ENCODE data around the gene ATCAY.
A peak's percentile ranks its signal among the peaks of the same experiment; 100 is the strongest.

The ATCAY gene, protein sequence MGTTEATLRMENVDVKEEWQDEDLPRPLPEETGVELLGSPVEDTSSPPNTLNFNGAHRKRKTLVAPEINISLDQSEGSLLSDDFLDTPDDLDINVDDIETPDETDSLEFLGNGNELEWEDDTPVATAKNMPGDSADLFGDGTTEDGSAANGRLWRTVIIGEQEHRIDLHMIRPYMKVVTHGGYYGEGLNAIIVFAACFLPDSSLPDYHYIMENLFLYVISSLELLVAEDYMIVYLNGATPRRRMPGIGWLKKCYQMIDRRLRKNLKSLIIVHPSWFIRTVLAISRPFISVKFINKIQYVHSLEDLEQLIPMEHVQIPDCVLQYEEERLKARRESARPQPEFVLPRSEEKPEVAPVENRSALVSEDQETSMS

DNA sequence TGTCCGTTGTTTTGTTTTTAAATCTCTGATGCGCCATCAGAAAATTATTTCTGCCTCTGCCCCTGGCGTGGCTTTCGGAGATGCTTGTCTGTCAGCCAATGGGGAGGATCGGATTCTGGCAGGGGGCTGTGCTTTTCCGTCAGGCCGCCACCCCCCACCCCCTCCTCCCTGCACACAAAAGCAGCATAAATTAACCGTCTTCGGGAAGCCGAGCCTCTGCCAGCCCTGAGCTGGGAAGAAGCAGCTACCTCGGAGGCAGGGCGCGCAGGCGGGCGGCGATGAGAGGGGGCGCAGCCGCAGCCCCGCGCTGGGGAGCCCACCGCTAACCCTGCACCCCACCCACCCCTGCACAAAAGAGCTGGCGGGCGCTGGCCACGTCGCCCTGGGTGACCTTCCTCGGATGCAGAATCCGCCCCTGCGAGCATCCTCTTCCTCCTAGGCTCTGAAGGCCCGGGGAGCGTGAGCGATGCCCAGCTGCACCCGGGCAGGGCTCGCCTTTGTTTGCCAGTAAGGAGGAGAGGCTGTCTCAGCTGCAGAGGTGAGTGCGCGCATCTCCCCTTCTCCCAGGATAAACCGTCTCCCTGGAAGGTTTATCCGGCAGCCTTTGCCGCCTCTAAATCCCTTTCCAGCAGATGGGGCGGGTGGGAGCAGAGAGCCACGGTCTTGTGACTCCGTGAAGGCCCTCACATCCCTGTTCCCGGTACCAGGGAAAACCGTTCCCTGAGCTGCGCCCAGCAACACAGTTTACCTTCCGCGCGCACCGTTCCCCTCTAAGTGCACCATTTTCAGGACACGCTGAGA, at the start of gene ATCAY:
Gene ATCAY (plus strand): TSS at position 215 of the 801 bp plus-strand sequence. CDS start 5,083 bp downstream, outside the sequence.
- DNase-seq (ENCODE audit: low read depth in 3 of 3, low spot score in 1 of 3) = no peak

DNA sequence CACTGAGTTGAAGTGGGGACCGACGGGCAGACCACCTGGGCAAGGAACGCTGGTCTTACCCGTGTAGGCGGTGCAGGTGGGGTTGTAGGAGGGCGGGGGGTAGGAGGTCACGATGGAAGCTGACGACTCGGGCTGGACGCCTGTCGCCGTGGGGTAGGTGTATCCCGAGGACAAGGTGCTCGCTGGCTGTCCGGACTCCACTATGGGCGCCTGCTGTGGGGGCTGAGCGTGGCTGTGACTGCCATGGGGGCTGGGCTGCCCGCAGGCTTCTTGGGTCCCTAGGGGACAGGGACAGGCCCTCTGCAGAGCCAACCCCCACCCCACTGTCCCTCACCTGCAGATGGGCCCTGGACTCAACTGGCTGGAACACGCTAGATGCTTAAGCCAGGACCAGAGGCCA, 48.9 kb upstream of the ATCAY start:
- DNase-seq (ENCODE audit: low read depth in 3 of 3, low spot score in 1 of 3) = no peak

DNA sequence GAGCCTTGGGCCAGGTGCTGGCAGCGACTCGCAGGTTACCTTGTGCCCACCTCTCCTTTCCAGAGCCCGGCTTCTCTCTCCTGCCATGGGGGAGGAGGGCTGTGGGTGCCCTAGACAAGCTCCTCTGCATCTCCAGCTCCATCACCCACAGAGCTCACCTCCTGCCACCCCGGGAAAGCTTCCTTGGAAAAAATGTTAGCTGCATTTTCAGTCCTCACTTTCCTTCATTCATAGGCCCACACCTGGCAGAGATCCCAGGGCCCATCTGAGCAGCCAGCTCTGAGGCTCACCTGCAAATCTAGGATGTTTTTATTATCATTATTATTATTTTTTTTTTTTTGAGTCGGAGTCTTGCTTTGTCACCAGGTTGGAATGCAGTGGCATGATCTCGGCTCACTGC, 48.5 kb upstream of the ATCAY start:
- DNase-seq (ENCODE audit: low read depth in 3 of 3, low spot score in 1 of 3) = no peak

DNA sequence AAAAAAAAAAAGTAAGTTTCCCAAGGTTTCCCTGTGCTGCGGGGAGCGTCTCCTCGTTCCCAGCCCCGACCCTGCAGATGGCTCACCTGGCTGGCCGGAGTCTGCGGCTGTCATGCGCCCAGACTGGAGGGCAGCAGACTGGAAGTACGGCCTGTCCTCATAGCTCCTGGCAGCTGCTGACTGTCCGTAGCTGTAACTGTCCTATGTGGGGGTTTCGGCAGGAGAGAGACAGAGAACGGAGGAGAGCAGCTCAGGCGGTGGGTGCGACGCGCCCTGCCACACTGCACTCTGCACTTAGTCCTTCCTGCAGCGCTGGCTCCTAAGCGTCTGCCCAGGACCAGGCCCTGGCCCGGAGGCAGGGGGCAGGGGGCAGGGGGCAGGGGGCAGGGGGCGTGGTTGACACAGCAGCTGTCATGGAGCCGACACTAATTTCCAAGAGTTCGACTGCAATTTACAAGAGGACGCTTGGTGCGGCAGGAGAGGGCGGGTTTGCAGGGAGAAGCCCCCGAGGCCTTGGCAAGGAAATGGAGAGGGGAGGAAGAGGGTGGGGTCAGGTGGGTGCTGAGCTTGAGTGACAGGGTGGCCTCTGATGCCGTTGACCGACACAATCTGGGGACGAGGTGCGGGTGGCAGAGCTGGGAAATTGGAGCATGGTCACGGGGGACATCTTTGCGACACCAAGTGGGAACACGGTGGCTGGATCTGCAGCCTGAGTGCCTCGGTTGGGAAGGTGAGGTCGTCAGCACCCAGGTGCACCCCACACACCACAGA, 46.7 kb upstream of the ATCAY start:
- no peak for DNase-seq (ENCODE audit: low read depth in 3 of 3, low spot score in 1 of 3)

DNA sequence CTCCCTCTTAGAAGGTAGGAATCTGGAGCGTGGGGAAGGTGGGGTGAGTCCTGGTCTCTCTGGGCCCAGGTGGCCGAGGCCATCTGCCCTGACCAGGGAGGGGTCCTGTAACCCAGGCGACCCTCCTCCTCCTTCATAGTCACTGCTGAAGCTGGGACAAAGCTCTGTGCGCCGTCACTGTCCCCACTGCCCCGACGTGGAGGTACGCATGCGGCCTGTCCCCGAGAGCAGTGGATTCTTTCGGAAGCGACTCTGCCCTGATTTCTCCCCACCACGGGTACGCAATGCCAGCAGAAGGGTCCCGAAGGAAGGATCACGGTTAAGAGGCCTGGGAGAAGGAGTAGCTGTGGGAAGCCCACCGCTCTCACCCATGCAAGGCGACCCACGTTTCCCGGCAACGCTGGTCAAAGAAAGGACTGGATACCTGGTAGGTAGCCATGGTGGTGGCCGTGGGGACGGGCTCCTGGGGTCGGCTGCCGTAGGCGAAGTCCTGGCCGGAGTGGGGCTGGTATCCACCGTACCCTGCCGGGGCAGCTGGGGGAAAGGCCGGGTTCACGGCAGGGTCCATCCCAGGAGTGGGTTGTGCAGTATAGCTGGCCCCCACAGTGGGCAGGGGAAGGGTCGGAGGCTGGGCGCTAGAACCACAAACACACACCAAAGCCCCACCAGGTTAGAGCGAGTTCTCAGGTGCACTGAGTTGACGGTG, 46.0 kb upstream of the ATCAY start:
- no peak for DNase-seq (ENCODE audit: low read depth in 3 of 3, low spot score in 1 of 3)

DNA sequence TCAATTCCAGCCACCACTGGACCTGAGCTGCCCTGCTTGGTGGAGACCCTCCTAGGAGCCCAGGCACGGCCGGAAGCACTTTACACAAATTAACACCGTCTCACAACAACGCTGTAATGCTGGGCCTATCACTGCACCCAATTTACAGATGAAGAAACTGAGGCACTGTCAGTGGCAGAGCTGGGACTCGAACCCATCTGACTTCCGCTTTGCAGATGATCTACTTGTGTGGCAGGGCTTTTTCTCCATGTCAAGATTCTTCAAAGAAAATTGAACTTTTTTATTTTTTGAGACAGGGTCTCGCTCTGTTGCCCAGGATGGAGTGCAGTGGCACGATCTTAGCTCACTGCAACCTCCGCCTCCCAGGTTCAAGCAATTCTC, 45.4 kb upstream of the ATCAY start:
- no peak for DNase-seq (ENCODE audit: low read depth in 3 of 3, low spot score in 1 of 3)

DNA sequence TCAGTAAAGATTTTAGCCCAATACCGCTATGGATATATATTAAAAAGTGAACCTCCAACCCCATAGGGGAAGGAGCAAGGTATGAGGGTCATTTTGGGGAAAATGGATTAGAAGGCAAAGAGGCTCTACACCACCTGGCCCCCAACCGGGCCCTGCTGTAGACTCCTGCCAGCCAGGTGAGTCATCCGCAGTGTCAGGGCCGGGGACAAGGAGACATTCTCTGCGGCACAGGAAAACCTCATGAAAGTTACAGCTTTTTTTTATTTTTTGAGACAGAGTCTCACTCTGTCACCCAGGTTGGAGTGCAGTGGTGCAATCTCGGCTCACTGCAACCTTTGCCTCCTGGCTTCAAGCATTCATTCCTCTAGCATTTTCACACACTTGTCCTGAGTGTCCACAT, 43.6 kb upstream of the ATCAY start:
- DNase-seq (ENCODE audit: low read depth in 3 of 3, low spot score in 1 of 3) = no peak

DNA sequence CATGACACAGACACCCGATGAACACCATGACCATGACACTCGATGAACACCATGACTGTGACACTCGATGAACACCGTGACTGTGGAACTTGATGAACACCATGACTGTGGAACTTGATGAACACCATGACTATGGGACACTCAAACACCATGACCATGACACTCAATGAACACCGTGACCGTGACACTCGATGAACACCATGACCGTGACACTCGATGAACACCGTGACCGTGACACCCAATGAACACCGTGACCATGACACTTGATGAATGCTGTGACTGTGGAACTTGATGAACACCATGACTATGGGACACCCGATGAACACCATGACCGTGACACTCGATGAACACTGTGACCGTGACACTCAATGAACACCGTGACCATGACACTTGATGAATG, 43.2 kb upstream of the ATCAY start:
- no peak for DNase-seq (ENCODE audit: low read depth in 3 of 3, low spot score in 1 of 3)

DNA sequence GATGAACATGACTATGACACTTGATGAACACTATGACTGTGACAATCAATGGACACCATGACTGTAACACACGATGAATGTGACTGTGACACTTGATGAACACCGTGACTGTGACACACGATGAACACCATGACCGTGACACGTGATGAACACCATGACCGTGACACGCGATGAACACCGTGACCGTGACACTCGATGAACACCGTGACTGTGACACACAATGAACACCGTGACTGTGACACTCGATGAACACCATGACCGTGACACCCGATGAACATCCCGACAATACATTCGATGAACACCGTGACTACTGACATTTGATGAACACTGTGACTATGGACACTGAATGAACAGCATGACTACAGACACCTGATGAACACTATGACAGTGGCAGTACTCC, 42.6 kb upstream of the ATCAY start:
- no peak for DNase-seq (ENCODE audit: low read depth in 3 of 3, low spot score in 1 of 3)

DNA sequence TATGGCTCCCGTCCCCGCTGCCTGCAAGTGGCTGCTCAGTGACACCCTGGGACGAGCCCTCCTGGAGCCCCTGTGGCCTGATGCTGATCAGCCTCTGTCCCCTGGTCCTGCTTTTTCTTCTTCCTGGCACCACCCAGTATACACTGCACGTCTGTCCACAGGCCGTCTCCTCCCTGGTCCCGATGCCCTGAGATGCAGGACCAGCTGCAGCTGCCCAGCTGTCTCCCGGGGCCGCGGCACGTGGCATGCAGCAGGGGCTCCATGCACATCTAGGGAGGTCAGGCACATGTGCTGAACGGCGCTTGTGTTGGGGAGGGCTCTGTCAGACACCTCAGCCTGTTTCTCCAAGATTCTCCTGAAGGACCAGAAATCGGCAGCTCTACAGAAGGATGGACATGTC, 41.8 kb upstream of the ATCAY start:
- no peak for DNase-seq (ENCODE audit: low read depth in 3 of 3, low spot score in 1 of 3)

DNA sequence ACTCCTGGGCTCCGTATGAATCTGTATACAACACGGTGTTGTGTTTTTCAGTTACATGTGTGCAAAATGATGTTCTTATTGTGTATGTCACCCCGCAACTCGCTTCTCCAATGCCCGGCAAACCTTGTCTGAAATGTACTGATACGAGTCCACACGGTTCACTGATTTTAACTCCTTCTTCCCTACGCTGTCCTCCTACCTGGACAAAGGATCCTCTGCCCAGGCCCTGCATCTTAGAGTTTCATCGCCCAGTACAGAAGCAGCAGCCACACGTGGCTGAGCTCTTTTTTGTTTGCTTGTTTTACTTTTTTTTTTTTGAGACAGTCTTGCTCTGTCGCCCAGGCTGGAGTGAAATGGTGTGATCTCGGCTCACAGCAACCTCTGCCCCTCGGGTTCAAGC, 40.5 kb upstream of the ATCAY start:
- DNase-seq (ENCODE audit: low read depth in 3 of 3, low spot score in 1 of 3) = no peak

DNA sequence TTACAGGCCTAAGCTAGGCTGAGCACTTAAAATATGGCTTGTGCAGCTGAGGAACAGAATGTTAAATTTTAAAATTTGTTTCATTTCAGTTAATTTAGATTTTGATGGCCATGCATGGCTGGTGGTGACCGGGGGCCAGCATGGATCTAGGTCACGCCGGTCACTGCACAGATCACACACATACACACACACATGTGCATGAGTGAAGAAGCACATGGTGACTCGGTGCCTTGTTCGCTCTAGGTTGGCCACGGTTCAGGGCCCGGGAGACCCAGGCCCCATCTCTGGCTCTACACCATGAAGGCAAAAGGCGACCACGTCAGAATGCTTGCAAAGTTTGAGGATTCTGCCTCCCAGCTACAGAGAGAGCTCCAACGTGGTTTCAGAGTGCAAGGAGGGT, 39.7 kb upstream of the ATCAY start:
- DNase-seq (ENCODE audit: low read depth in 3 of 3, low spot score in 1 of 3) = no peak

DNA sequence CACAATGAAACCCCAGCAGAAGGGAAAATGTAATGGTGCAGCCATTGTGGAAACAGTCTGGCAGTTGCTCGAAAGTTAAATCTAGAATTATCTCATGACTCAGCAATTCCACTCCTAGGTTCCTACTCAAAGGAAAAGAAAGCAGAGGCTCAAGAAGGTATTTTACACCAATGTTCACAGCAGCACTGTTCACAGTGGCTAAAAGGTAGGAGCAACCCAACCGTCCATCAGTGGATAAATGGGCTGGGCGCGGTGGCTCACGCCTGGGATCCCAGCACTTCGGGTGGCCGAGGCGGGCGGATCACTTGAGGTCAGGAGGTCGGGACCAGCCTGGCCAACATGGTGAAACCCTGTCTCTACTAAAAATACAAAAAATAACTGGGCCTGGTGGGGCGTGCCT, 37.5 kb upstream of the ATCAY start:
- DNase-seq (ENCODE audit: low read depth in 3 of 3, low spot score in 1 of 3) = no peak

DNA sequence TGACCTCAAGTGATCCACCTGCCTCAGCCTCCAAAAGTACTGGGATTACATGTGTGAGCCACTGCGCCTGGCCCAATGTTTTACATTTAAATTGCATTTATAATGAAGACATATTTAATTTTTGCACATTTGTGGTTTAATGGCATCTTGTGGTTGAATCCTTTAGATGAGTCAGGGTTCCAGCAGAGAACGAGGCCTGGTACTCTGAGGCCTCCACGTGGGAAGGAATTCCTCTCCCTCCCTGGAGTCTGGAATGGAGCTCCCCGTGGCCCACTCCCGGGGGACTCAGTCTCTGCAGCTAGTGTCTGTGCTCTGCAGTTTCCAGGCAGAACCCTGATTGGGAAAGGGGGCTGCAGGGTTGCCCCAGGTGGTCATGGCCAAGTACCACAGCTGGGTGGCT, 35.9 kb upstream of the ATCAY start:
- no peak for DNase-seq (ENCODE audit: low read depth in 3 of 3, low spot score in 1 of 3)

DNA sequence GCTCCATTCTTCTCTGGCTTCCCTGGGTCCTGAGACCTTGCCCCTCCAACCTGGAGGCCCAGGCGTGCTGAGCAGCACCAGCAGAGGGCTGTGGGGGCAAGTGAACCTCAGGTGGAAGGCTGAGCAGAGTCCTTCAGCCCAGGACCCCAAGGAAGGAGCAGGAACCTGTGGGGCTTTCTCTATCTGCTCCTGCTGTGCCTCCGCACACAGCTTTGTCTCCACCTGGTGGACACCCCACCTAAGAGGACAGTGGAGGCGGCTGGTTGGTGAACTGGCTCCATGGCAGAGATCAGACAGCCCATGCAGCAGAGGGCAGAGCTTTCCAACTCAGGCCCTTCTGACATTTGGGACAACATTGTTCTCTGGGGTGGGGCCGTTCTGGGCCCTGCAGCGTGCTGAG, 31.4 kb upstream of the ATCAY start:
- DNase-seq (ENCODE audit: low read depth in 3 of 3, low spot score in 1 of 3) = peak in 2 of 3 donors; percentile 9 to 30

DNA sequence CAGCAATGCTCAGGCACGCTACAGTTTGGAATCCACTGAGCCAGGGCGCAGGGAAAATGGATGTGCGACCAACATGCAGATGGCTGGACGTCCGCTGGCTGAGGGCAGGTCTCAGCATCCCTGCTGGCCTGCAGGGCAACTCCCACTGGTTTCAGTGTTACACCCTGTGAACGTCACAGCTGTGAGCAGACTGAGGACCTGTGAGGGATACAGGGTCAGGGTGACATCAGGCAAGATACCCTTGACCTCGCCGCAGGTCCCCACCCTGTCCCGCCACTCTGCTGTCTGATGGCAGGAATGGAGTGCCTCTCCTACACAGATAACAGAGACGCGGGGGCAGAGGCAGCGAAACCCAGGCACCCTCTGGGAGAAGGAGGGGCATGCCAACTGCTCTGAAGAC, 30.7 kb upstream of the ATCAY start:
- DNase-seq (ENCODE audit: low read depth in 3 of 3, low spot score in 1 of 3) = no peak

DNA sequence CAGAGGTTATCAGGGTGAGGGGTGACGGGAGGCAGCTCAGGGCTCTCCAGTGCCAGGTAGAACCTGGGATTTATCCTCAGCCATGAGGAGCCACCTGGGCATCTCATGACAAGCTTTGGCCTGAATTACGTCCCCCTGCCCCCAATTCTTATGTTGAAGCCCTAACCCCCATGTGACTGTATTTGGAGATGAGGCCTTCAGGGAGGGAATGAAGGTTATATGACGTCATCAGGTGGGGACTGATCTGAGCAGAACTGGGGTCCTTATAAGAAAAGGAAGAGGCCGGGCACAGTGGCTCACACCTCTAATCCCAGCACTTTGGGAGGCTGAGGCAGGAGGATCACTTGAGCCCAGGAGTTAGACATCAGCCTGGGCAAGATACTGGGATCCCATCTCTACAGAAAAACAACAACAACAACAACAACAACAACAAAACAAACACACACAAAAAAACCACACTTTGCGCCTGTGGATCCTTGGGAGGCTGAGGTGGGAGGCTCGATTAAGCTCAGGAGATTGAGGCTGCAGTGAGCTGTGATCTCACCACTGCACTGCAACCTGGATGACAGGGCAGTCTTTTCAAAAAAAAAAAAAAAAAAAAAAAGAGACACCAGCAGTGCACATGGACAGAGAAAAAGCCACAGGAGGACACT, 30.0 kb upstream of the ATCAY start:
- DNase-seq (ENCODE audit: low read depth in 3 of 3, low spot score in 1 of 3) = no peak

DNA sequence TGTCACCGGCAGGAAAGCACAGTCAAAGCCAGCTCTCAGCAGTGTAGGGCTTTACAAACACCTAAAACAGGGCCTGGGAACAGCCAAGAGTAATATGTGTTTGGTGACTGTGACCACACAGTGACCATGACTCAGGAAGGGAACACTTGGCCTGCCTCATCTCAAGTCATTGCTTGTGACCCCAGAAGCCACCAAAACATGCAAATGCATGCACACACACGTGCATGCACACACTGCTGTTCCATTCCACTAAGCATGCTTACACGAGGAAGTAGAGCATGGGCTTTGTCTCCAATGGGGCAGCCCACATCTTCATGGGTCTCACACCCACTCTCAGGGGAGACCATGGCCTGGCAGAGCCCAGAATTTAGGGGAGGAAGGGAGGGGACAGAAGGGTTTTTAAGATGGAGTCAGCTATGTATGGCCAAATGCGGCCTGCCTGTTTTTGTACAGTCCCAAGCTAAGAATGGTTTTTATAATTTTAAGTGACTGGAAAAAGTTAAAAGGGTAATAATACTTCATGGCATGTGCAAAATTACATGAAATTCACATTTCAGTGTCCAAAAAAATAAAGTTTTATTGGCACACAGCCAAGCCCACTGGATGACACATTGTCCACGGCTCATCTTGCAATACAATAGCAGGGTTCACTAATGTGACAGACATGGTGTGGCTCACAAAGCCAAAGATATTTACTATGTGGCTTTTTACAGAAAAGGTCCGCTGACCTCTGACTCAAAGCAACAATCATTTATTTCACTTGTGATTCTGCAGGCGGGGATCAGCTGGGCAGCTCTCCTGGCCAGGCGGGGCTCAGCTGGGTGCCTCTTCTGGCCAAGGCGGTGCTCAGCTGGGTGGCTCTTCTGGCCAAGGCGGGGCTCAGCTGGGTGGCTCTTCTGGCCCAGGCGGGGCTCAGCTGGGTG, 29.0 kb upstream of the ATCAY start:
- DNase-seq (ENCODE audit: low read depth in 3 of 3, low spot score in 1 of 3) = no peak

DNA sequence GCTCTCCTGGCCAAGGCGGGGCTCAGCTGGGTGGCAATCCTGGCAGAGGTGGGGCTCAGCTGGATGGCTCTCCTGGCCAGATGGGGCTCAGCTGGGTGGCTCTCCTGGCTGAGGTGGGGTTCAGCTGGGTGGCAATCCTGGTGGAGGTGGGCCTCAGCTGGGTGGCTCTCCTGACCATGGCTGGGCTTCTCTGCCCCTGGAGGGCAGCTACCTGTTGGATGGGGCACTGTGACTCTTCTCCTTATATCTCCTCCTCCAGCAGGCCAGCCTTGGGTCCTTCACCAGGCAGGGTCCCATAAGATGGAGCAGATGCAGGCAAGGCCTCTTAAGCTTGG, 28.3 kb upstream of the ATCAY start:
- no peak for DNase-seq (ENCODE audit: low read depth in 3 of 3, low spot score in 1 of 3)

All from stimulated activated CD4-positive, alpha-beta T cell treated with anti-CD3 and anti-CD28 coated beads, TNF-alpha, amount 100 ng/mL, for 1 hour (primary cell).